Neural progenitor cell (in vitro differentiated cells): ENCODE data around the gene CENPX.

Experiments
- EZH2 ChIP-seq: fragments of 200-600 bp; sonication (generic); IDR thresholded peaks from 2 replicates; pipeline ENCODE4 v1.6.1; 2017; ENCODE audit warnings: antibody characterized with exemption, mild to moderate bottlenecking, moderate library complexity
- EZH2phosphoT487 ChIP-seq: fragments of 200-600 bp; sonication (generic); IDR thresholded peaks from 2 replicates; pipeline ENCODE4 v1.6.1; 2017; ENCODE audit warnings: antibody characterized with exemption
- TF ChIP-seq, protein P1 (sequence below): fragments of 200-600 bp; sonication (generic); IDR thresholded peaks from 2 replicates; pipeline ENCODE4 v1.5.1; 2017; ENCODE audit warnings: antibody characterized with exemption, mild to moderate bottlenecking

DNA sequence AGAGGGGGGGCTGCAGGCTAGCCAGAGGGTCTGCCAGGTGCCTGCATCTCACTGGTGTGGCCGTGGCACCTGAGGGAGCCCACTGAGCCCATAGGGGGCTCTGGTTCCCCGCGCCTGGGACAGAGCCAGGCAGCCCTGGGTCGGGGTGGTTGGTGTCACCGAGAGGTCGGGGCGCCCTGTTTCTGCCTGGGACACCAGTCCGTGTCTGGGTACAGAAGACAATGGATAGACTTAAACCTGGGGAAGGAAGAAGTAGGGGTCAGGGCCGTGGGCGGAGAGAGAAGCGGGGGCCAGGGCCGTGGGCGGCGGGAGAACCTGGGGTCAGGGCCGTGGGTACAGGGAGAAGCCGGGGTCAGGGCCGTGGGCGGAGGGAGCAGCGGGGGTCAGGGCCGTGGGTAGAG, 25.9 kb upstream of the CENPX start:
- TF ChIP-seq EZH2phosphoT487 (no peak), EZH2 (no peak)
- TF ChIP-seq, protein P1, sequence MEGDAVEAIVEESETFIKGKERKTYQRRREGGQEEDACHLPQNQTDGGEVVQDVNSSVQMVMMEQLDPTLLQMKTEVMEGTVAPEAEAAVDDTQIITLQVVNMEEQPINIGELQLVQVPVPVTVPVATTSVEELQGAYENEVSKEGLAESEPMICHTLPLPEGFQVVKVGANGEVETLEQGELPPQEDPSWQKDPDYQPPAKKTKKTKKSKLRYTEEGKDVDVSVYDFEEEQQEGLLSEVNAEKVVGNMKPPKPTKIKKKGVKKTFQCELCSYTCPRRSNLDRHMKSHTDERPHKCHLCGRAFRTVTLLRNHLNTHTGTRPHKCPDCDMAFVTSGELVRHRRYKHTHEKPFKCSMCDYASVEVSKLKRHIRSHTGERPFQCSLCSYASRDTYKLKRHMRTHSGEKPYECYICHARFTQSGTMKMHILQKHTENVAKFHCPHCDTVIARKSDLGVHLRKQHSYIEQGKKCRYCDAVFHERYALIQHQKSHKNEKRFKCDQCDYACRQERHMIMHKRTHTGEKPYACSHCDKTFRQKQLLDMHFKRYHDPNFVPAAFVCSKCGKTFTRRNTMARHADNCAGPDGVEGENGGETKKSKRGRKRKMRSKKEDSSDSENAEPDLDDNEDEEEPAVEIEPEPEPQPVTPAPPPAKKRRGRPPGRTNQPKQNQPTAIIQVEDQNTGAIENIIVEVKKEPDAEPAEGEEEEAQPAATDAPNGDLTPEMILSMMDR: no peak
